Prostate gland (tissue), 2 donors: ENCODE measurements around the gene PDGFRB.

Source experiments
- CTCF ChIP-seq, 4 experiments: fragments of 200-600 bp in 2 of 4; fragments of 450-650 bp in 2 of 4; sonication (generic) in 2 of 4; IDR thresholded peaks; 1 replicate in 3 of 4; 2 replicates in 1 of 4; pipeline ENCODE4 v1.5.1; 2016 to 2019; ENCODE audit warnings: antibody characterized with exemption in 4 of 4, mild to moderate bottlenecking in 2 of 4, moderate library complexity in 2 of 4
- POLR2A ChIP-seq: fragments of 450-650 bp; IDR thresholded peaks from one replicate; pipeline ENCODE4 v1.6.1; 2016; ENCODE audit warnings: antibody characterized with exemption, mild to moderate bottlenecking

- no peak for TF ChIP-seq CTCF (IDR thresholded peaks at IDR 0.05)
- TF ChIP-seq POLR2A, result no peak
Measured at GRCh38 chr5:150177721-150178120, 22.1 kb upstream of the PDGFRB start.
